H7 (cell line): ENCODE measurements around the gene TRRAP. TPM values are rescaled to one million over a fixed set of nuclear protein-coding genes. Genes with fewer than 3 reads are reported as not detected.

Experiments
- DNase-seq: peaks from one replicate; pipeline ENCODE4 v3.0.0; 2012
- H3K27me3 ChIP-seq: 2 replicates; pipeline ENCODE4 v1.6.0; 2011; ENCODE audit warnings: mild to moderate bottlenecking, low read length; ENCODE audit not compliant: control insufficient read depth, insufficient read depth
- H3K36me3 ChIP-seq: replicated peaks from 2 replicates; pipeline ENCODE4 v1.5.1; 2011; ENCODE audit warnings: low read length; ENCODE audit not compliant: control insufficient read depth, insufficient read depth
- H3K4me3 ChIP-seq: 2 replicates; pipeline ENCODE4 v1.5.1; 2011; ENCODE audit warnings: low read depth, mild to moderate bottlenecking, control low read depth, low read length, moderate library complexity; ENCODE audit not compliant: insufficient read depth
- total RNA-seq: library from RNA; depleted of rRNA; stranded (reverse); fragments of >200 nt; shearing (Covaris generic); gene quantifications from 2 replicates; pipeline ENCODE4 v1.2.3, GENCODE V29; 2014

TRRAP gene
- total RNA-seq, 1 experiment from 2014 or later: 13.0 TPM

- H3K27me3 ChIP-seq: no peaks in the 10 kb centered on the region
- peaks cover 32% of the 10 kb centered on the region for H3K36me3 ChIP-seq
- H3K4me3 ChIP-seq: no peak overlapping the region
- no peak for DNase-seq
Measured at GRCh38 chr7:99030951-99031350, 152.6 kb downstream of the TRRAP start.

- DNase-seq: no peak
- Histone ChIP-seq H3K27me3 (no peaks in the 10 kb centered on the region), H3K36me3 (peaks cover 36% of the 10 kb centered on the region), H3K4me3 (no peak overlapping the region)
Measured at GRCh38 chr7:99031496-99031895, 153.2 kb downstream of the TRRAP start.

- H3K27me3 ChIP-seq: no peaks in the 10 kb centered on the region
- peaks cover 44% of the 10 kb centered on the region for H3K36me3 ChIP-seq
- DNase-seq: no peak
- no peak overlapping the region for H3K4me3 ChIP-seq
Measured at GRCh38 chr7:99032928-99033327, 154.6 kb downstream of the TRRAP start.

GRCh38 chr7:99033765-99034164 is 155.4 kb downstream of the TRRAP start:
- peak; percentile 52 for DNase-seq
- peaks cover 46% of the 10 kb centered on the region for H3K36me3 ChIP-seq
- no peaks in the 10 kb centered on the region for H3K27me3 ChIP-seq
- H3K4me3 ChIP-seq: no peak overlapping the region

GRCh38 chr7:99034932-99035722 is 156.8 kb downstream of the TRRAP start:
- Histone ChIP-seq H3K36me3 (peaks cover 40% of the 10 kb centered on the region), H3K4me3 (no peak overlapping the region), H3K27me3 (no peaks in the 10 kb centered on the region)
- no peak for DNase-seq

- no peaks in the 10 kb centered on the region for H3K27me3 ChIP-seq
- DNase-seq: no peak
- H3K4me3 ChIP-seq: no peak overlapping the region
- H3K36me3 ChIP-seq: peaks cover 37% of the 10 kb centered on the region
Measured at GRCh38 chr7:99035723-99036545, 157.6 kb downstream of the TRRAP start.

GRCh38 chr7:99036546-99037111 is 158.3 kb downstream of the TRRAP start:
- peak; percentile 88 for DNase-seq
- H3K36me3 ChIP-seq: peaks cover 34% of the 10 kb centered on the region
- no peak overlapping the region for H3K4me3 ChIP-seq
- H3K27me3 ChIP-seq: no peaks in the 10 kb centered on the region

- Histone ChIP-seq H3K36me3 (peaks cover 34% of the 10 kb centered on the region), H3K27me3 (no peaks in the 10 kb centered on the region), H3K4me3 (no peak overlapping the region)
- no peak for DNase-seq
Measured at GRCh38 chr7:99037327-99037940, 159.1 kb downstream of the TRRAP start.

- Histone ChIP-seq H3K36me3 (peaks cover 34% of the 10 kb centered on the region), H3K27me3 (no peaks in the 10 kb centered on the region), H3K4me3 (no peak overlapping the region)
- DNase-seq: no peak
Measured at GRCh38 chr7:99038086-99038855, 159.9 kb downstream of the TRRAP start.

- DNase-seq: no peak
- Histone ChIP-seq H3K36me3 (peaks cover 31% of the 10 kb centered on the region), H3K27me3 (no peaks in the 10 kb centered on the region)
Measured at GRCh38 chr7:99039384-99039891, 161.1 kb downstream of the TRRAP start.

GRCh38 chr7:99040104-99040958 is 162.0 kb downstream of the TRRAP start:
- Histone ChIP-seq H3K4me3 (no peak overlapping the region), H3K36me3 (peaks cover 25% of the 10 kb centered on the region), H3K27me3 (no peaks in the 10 kb centered on the region)
- DNase-seq: peak; percentile 95

More at GRCh38 chr7:99039384-99039891, 161.1 kb downstream of the TRRAP start:
- no peak overlapping the region for H3K4me3 ChIP-seq

- Histone ChIP-seq H3K36me3 (peaks cover 22% of the 10 kb centered on the region), H3K27me3 (no peaks in the 10 kb centered on the region), H3K4me3 (no peak overlapping the region)
- no peak for DNase-seq
Measured at GRCh38 chr7:99041526-99041925, 163.2 kb downstream of the TRRAP start.

- no peak for DNase-seq
- Histone ChIP-seq H3K27me3 (no peaks in the 10 kb centered on the region), H3K4me3 (no peak overlapping the region), H3K36me3 (peaks cover 16% of the 10 kb centered on the region)
Measured at GRCh38 chr7:99042957-99043356, 164.6 kb downstream of the TRRAP start.
